SK-N-MC (cell line): ENCODE results near the gene MYPOP.

Source experiments
- DNase-seq: peaks from one replicate; pipeline ENCODE4 v3.0.0-alpha.2; 2011; ENCODE audit warnings: low read depth, low spot score
- H3K27ac ChIP-seq: fragments of 200-600 bp; sonication (generic); 2 replicates; pipeline ENCODE4 v1.5.1; 2016; ENCODE audit warnings: mixed run types
- H3K36me3 ChIP-seq: fragments of 200-600 bp; sonication (generic); 2 replicates; pipeline ENCODE4 v1.6.1; 2017; ENCODE audit warnings: antibody characterized with exemption, low read length, mixed read lengths; ENCODE audit not compliant: insufficient read depth
- H3K4me3 ChIP-seq: fragments of 200-600 bp; sonication (generic); 2 replicates; pipeline ENCODE4 v1.5.1; 2016
- H3K9ac ChIP-seq: fragments of 200-600 bp; sonication (generic); 2 replicates; pipeline ENCODE4 v1.8.0; 2017; ENCODE audit warnings: mixed run types, mixed read lengths; ENCODE audit not compliant: insufficient read length
- H3K9me3 ChIP-seq: fragments of 200-600 bp; sonication (generic); 2 replicates; pipeline ENCODE4 v1.6.1; 2017; ENCODE audit warnings: low read depth, mild to moderate bottlenecking, antibody characterized with exemption, low read length, moderate library complexity, mixed read lengths
- EZH2 ChIP-seq: fragments of 200-600 bp; sonication (generic); IDR thresholded peaks from one replicate; pipeline ENCODE4 v1.6.1; 2017; ENCODE audit warnings: antibody characterized with exemption
- FOXP2 ChIP-seq: optimal IDR thresholded peaks from 2 replicates; pipeline ENCODE3; 2011; ENCODE audit warnings: mild to moderate bottlenecking, moderate library complexity; ENCODE audit not compliant: insufficient read depth; ENCODE audit errors: extremely low read length, control extremely low read depth
- POLR2AphosphoS5 ChIP-seq: IDR thresholded peaks from 2 replicates; pipeline ENCODE4 v1.6.1; 2012; ENCODE audit warnings: mild to moderate bottlenecking, low read depth, low read length, borderline replicate concordance

Gene MYPOP

GRCh38 chr19:45863840-45864628 lies 38.4 kb downstream of the MYPOP start, which contains the start of gene FOXA3:
Gene FOXA3, plus strand, starts transcription at chr19:45864326. Its CDS starts 131 bp downstream, at chr19:45864457.
- peaks cover 13% of the 10 kb centered on the region for H3K36me3 ChIP-seq
- peak within 1 kb of the TSS; percentile 96 for H3K4me3 ChIP-seq
- DNase-seq = no peak
- TF ChIP-seq FOXP2 = no peak
- TF ChIP-seq POLR2AphosphoS5 = no peak
- TF ChIP-seq EZH2 = no peak
- H3K27ac ChIP-seq = no peak within 1 kb of the TSS
- peak within 1 kb of the TSS; percentile 38 for H3K9ac ChIP-seq
- H3K9me3 ChIP-seq = no peaks in the 10 kb centered on the region

DNA sequence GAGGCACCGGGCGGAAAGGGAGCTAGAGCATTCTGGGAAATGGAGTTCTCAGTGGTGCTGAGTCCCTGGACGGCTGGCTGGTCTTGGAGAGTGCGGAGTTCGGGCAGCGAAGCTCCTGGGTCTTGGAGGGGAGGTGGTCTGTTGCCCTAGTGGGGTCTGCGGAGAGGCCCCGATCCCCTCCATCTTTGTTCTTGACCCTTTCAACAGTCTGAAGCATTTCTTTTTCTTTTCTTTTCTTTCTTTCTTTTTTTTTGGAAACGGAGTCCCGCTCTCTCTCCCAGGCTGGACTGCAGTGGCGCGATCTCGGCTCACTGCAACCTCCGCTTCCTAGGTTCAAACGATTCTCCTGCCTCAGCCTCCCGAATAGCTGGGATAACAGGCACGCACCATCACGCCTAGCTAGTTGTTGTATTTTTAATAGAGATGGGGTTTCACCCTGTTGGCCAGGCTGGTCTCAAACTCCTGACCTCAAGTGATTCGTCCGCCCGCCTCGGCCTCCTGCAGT lies 39.0 kb downstream of the MYPOP start:
- no peak overlapping the region for H3K27ac ChIP-seq
- DNase-seq = no peak
- H3K4me3 ChIP-seq = peak overlapping the region; percentile 96
- no peaks in the 10 kb centered on the region for H3K9me3 ChIP-seq
- H3K9ac ChIP-seq = peak overlapping the region; percentile 38
- peaks cover 17% of the 10 kb centered on the region for H3K36me3 ChIP-seq
- TF ChIP-seq POLR2AphosphoS5 = no peak
- TF ChIP-seq FOXP2 = no peak
- TF ChIP-seq EZH2 = no peak

DNA sequence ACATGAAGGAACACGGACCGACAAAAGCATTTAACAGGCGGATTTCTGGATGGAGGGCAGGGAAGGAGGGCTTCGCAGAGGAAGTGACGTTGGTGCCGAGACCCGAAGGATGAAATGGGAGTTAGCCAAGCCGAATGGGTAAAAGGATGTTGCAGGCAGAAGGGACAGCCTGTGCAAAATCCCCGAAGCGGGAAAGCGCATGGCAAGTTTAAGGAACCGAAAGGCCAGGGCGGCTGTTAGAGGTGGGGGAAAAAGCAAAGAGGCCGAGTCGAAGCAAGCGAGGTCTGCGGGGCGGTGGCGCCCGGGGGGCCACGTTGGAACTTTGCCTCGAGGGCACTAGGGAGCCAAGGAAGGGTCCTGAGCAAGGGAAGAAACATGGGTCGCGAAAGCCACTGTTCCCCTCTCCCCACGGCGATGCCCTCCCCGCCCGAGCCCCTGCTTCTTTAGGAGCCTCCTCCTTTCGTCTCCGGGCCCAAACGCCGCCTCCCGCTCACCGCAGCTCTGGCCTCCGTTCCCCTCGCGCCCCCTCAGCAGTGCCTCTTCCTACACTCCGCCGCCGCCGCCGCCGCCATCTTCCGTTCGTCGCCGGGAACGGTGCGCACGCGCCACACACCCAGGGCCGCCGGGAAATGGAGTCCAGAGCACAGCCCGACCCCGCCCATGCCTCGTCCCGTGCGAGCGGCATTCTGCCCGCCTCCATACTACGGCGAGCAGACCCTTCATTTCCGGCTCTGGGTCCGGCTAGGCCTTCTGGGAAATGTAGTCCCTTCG lies 39.7 kb downstream of the MYPOP start, which contains the start of gene SYMPK:
SYMPK (minus strand) TSS at position 584 of the 771 bp plus-strand sequence. CDS start 8,652 bp downstream, outside the sequence.
- Histone ChIP-seq H3K9ac (peak within 1 kb of the TSS; percentile 77), H3K36me3 (peaks cover 17% of the 10 kb centered on the region), H3K27ac (peak within 1 kb of the TSS; percentile 69), H3K9me3 (no peaks in the 10 kb centered on the region), H3K4me3 (peak within 1 kb of the TSS; percentile 96)
- peak; percentile 89 for DNase-seq
- TF ChIP-seq POLR2AphosphoS5 (peak; percentile 79), FOXP2 (peak; percentile 54), EZH2 (no peak)

DNA sequence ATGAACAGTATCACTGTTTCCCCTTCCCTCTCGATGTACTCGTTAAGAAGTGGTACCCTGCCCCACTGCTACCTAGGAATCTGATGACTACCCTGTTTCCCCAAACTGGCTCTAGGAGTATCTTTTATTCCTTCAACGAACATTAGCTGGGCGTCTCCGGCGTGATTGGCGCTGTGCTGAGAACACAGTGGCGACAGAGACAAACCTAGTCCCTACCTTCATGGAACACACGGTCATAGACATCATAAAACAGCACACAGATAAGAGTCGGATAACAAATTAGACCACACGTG lies 40.2 kb downstream of the MYPOP start:
- TF ChIP-seq FOXP2 = no peak
- TF ChIP-seq EZH2 = no peak
- TF ChIP-seq POLR2AphosphoS5 = no peak
- no peak for DNase-seq
- H3K9ac ChIP-seq = peak overlapping the region; percentile 77
- peaks cover 17% of the 10 kb centered on the region for H3K36me3 ChIP-seq
- H3K9me3 ChIP-seq = no peaks in the 10 kb centered on the region
- H3K4me3 ChIP-seq = peak overlapping the region; percentile 96
- H3K27ac ChIP-seq = peak overlapping the region; percentile 69

GRCh38 chr19:45860359-45861259 lies 41.8 kb downstream of the MYPOP start:
- Histone ChIP-seq H3K9ac (no peak overlapping the region), H3K36me3 (peaks cover 17% of the 10 kb centered on the region), H3K4me3 (no peak overlapping the region), H3K9me3 (no peaks in the 10 kb centered on the region), H3K27ac (no peak overlapping the region)
- no peak for DNase-seq
- TF ChIP-seq POLR2AphosphoS5 = no peak
- no peak for TF ChIP-seq EZH2
- TF ChIP-seq FOXP2 = no peak

DNA sequence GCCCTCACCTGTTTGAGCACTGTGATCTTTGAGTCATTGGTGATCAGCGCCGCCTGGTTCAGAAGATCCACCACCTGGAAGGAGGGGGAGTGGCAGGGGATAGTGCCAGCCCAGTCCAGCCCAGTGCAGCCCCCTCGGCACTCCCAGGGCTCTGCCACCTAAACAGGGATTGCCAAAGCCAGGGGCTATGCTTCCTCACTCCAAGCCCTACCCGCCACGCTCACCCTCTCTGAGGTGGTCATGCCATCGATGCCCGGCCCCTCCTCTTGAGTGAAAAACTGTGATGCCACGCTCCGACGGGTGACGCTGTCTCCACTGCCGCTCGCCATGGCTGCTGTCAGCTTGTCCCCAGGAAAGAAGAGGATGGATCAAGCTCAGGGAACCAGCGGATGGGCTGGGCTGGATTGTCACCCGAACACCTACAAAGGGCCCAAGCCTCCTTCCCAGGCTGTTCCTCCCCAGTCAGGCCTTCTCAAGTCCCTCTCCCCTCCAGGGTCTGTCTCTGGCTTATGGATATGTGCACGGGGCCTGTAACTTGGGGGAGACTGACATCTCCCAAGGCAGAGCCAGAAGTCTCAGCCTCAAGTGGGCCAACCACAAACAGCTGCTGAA lies 48.1 kb downstream of the MYPOP start:
- H3K36me3 ChIP-seq = peaks cover 43% of the 10 kb centered on the region
- H3K4me3 ChIP-seq = no peak overlapping the region
- no peak overlapping the region for H3K27ac ChIP-seq
- H3K9me3 ChIP-seq = no peaks in the 10 kb centered on the region
- DNase-seq = no peak
- no peak overlapping the region for H3K9ac ChIP-seq
- no peak for TF ChIP-seq EZH2
- TF ChIP-seq FOXP2 = no peak

DNA sequence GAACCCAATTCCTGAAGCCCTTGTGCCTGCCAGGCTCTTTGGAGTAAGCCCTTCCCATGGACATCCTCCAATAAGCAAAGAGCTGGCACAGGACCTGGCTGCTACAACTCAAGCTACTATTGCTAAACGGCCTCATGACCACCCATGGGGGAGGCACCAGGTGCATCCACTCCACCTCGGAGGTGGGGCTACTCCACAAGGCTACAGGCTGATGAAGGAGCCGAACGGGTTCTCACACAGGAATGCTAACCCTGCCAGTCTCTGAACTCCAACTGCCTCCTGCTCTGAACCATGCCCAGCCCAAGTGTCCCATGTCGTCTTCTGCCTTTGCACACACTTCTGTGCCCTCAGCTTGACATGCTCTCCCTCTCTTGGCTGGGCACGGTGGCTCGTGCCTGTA lies 49.4 kb downstream of the MYPOP start:
- TF ChIP-seq POLR2AphosphoS5 (no peak), FOXP2 (no peak), EZH2 (no peak)
- Histone ChIP-seq H3K36me3 (peaks cover 50% of the 10 kb centered on the region), H3K9me3 (no peaks in the 10 kb centered on the region), H3K27ac (no peak overlapping the region), H3K9ac (no peak overlapping the region), H3K4me3 (no peak overlapping the region)
- DNase-seq = no peak
